GM19328 (cell line): ENCODE results near the gene TRMT61A.
A peak's percentile ranks its signal among the peaks of the same experiment; 100 is the strongest.

Source experiments
- ATAC-seq: cut with Tn5 transposase; IDR thresholded peaks from one replicate; pipeline ENCODE4 v1.9.1; 2021; ENCODE audit warnings: mild to moderate bottlenecking, moderate library complexity; ENCODE audit not compliant: unreplicated experiment

TRMT61A gene

DNA sequence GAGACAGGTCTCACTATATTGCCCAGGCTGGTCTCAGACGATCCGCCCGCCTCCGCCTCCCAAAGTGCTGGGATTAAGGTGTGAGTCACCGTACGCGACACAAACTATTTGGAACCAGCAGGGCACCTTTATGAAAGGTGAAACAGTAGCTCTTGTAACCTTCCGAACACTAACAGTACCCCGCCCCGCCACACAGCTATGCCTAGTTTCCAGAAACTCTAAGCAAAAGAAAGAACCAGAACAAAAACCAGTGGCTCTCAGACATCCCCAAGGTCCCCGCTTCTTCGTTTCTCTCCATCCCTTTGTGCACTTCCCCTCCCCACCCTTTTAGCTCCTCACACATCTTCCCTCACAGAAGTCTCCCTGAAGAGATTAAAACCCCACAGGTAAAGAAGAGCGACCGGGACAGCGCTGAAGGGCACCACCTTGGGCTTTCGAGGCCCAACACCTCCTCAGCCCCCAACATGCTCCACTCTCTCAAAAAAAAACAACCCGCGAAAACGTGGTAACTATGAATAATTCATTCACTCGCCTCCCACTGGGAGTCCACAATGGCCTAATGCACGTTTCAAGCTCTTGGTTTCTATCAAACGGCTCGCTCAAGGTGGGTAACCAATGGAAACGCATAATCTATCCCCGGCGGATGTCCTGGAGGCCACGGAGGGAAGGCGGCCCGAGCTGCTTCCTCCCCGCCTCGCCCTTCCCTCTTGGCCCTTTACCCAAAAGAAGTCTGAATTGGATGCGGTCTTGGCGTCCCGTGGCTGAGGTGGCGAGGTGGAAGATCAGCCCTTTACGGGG is 32.6 kb downstream of the TRMT61A start:
- peak; percentile 24 for ATAC-seq

- peak; percentile 23 for ATAC-seq
Observed at GRCh38 chr14:103562179-103562428, 33.1 kb downstream of the TRMT61A start.

DNA sequence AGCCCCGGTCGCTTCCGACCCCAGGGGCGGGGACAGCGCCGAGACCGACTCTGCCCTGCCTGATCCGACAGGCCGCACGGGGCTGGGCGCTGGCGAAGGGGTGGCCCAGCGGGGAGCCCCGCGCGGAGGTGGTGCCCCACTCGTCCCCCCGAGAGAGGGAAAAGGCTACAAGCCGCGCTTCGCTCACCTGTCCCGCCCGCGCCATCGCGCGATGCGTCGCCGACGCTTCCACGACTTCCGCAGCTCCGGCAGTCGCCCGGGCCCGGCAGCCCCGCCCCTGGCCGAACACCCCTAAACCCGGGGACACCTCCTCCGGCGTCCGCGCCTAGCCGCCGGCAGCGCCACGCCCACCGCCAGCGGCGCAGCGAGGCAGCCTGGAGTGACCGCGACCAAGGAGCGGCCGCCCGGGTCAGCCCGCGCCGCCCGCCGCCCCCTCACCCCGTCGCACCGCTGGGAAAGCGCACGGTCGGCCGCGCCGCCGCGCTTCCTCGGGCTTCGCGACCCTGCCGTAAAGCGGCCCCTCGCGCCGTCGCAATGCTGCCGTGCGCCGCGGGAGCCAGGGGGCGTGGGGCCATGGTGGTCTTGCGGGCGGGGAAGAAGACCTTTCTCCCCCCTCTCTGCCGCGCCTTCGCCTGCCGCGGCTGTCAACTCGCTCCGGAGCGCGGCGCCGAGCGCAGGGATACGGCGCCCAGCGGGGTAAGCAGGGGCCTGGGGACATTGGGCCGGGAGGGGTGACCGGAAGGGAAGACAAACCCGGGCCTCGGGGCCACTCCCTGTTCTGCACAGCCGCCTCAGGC is 33.6 kb downstream of the TRMT61A start, which contains the start of the genes BAG5 and COA8:
Gene BAG5 (minus strand): TSS at position 229 of the 797 bp plus-strand sequence. CDS start 1,493 bp downstream, outside the sequence.
Gene COA8 (plus strand): TSS at position 532 of the 797 bp plus-strand sequence. CDS start 42 bp downstream, at position 574.
- ATAC-seq = peak; percentile 65

DNA sequence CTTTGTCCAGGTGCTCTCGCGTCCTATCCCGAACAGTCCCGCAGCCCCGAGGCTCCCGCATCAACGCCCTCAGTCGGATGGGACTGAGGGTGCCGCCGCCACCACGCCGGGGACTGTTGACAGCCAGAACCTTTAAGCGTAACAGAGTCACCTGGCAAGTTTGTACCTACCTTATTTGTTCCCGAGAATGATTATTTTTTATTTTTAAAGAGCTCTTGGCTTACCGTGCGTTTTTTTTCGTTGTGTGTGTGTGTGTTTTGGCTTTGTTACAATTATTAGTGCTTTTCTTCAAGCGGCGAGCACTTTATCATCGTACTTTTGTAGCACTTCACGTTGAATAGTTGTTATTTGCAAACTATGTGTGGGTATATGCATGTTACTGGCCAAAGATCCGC is 34.2 kb downstream of the TRMT61A start:
- no peak for ATAC-seq

DNA sequence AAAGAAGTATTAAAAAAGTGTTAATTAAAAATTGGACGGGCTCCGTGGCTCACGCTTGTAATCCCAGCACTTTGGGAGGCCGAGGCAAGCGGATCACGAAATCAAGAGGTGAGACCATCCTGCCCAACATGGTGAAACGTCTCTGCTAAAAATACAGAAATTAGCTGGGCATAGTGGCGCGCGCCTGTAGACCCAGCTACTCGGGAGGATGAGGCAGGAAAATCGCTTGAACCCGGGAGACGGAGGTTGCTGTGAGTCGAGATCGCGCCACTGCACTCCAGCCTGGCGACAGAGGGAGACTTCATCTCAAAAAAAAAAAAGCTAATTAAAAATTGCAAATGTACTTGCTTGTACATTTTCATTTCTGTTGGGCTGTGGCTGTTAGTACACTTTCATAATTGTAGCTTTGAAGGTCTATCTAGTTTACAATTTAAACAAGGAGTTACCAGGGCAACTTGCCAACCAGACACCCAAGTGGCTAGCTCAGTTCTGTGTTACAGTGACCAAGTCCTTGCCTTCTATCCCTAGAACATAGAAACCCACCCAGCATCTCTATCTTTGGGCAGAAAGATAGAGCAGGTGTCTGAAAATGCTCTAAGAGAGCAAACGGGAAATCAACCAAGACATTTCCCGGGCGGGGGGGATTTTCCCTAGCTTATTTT is 35.0 kb downstream of the TRMT61A start:
- ATAC-seq = no peak

DNA sequence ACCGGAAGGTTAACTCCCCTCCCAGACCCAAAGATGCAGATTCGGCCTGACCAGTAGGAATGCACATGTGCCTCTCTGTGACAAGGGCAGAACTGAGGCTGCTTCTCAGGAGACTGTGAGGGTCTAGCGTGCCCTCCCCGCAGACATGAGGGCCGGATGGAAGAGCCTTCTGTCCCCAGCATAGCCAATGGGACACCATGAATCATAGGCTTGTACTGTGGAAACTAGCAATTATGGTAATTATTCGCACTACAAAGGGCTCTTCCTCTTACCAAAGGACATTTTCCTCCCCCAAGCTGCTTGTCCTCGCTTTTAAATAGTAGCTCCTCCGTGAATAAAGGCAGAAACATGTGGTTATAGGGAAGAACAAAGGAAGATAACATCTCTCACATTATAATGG is 40.0 kb downstream of the TRMT61A start:
- no peak for ATAC-seq

- no peak for ATAC-seq
Observed at GRCh38 chr14:103569408-103569807, 40.4 kb downstream of the TRMT61A start.

GRCh38 chr14:103574104-103574503 is 45.1 kb downstream of the TRMT61A start:
- ATAC-seq = no peak

DNA sequence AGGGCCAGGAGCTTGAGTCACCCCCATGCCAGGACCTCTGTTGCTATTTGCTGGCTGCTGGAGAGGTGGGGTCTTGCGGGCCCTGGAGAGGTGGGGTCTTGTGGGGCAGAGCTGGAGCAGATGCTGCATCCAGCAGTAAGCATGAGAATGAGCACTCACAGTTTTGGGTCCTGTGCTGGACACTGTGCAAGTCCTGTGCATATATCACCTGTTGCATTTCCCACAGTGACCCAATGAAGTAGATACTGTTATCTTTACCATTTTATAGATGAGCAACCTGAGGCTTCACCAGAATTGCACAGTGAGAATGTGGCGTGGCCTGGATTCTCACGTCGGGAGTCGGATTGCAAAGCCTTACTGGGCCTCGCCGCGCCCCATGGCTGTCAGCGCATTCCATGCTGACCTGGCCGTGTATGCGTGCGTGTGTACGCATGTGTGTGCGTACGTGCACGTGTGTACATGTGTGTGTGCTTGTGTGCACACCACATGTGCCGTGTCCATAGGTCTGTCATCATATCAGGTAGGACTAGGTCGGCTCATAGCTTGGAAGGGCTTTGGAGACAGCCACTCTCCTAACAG is 45.8 kb downstream of the TRMT61A start:
- no peak for ATAC-seq

DNA sequence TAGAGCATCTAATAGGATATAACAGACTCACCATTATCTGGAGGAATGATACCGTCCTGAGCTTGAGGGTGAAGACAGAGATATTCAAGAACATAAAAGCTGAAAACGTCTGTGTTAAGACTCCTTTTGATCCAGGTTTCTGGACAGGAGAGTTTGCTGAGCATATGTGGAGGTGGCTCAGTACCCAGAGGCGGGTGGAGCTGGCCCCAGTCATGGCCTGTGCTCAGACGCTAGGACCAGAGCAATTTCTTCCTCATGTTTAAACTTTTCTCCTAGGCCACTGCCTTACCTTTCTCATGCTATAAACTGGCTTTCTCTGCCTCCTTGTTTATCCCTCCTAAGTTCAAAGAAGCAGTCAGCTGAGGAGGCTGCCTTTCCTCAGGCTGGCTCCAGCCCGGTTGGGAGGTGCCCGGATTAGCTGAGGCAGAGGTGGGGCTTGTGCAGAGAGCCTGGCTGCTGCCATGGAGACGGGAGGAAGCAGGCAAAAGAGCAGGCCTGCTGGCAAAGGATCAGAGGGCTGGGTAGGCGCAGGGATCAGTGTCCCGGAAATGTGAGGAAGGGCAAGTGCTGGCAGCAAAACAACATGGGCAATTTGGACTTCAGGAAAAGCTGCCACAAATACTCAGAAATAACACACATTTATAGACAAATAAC is 47.5 kb downstream of the TRMT61A start:
- ATAC-seq = no peak

DNA sequence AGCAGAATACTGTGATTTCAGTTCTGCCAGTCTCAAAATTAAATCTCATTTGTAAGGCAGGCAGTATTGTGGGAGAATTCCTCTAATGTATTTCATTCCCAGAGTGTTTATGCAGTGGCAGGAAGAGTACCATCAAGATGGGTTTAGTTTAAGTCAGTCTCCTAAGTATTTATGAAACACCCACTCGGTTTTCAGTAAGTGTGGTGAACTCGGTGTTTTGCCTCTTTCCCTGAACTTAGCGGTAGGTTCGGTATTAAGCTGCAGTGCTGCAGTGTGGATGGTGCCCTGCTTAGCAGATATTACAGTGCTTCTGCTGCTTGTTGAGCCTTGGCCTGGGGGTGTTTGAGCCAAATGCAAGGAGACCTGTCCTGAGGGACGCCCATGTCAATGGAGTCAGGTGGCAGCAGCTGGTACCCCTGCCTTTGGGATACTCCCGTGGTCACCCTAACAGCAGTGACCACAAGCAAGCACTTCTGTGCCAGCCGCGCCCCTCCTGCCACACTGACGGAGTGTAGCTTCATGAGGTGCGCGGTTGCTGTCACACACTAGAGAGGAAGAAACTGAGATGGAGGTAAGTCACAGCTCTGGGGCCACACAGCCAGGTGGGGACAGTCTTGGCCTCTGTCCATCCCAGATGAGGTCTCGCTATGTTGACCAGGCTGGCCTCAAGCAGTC is 49.5 kb downstream of the TRMT61A start:
- ATAC-seq = no peak

GRCh38 chr14:103581206-103581605 is 52.2 kb downstream of the TRMT61A start:
- no peak for ATAC-seq

GRCh38 chr14:103581954-103582703 is 53.1 kb downstream of the TRMT61A start:
- no peak for ATAC-seq

- no peak for ATAC-seq
Observed at GRCh38 chr14:103584326-103584915, 55.4 kb downstream of the TRMT61A start.
